ENCODE results near the gene ZNF135. TPM values are rescaled to one million over a fixed set of nuclear protein-coding genes. Genes with fewer than 3 reads are reported as not detected.

Gene ZNF135
- total and polyA plus RNA-seq, 4 donors = 2.2 to 13.5 (median 3.5) TPM

GRCh38 chr19:58042495-58043340 lies 16.4 kb upstream of the ZNF135 start:
- DNase-seq (peak in 1 of 3 donors; percentile 20), ATAC-seq (ENCODE audit: insufficient read depth, low FRiP score) (no peak)
- H3K27me3 ChIP-seq (ENCODE audit: control insufficient read depth in 3 of 3, insufficient read depth in 3 of 3, low read length in 2 of 3) = no peaks in the 10 kb centered on the region
- TF ChIP-seq CTCF (IDR thresholded peaks at IDR 0.05; ENCODE audit: control extremely low read depth, extremely low read depth) = no peak
- 42 to 49% methylated on average over 54 of the region's 54 CpGs for WGBS, 2 donors
- peaks cover 0 to 10% (median 2%) of the 10 kb centered on the region in 5 donors for H3K4me1 ChIP-seq (ENCODE audit: control insufficient read depth in 5 of 5, insufficient read depth in 5 of 5, low read length in 5 of 5)
- H3K9me3 ChIP-seq (ENCODE audit: control insufficient read depth in 4 of 4, insufficient read depth in 3 of 4, low read length in 3 of 4) = peaks cover 0 to 81% (median 4%) of the 10 kb centered on the region in 4 donors
- H3K27ac ChIP-seq (ENCODE audit: low read depth in 1 of 2, low read length in 1 of 2) = no peak overlapping the region
- no peaks in the 10 kb centered on the region for H3K36me3 ChIP-seq (ENCODE audit: control insufficient read depth in 4 of 4, insufficient read depth in 4 of 4, low read length in 4 of 4)
- H3K4me3 ChIP-seq = no peak overlapping the region
- H3K9ac ChIP-seq (ENCODE audit: insufficient read depth in 1 of 2, low read length in 2 of 2) = no peak overlapping the region

GRCh38 chr19:58044391-58044790 lies 14.7 kb upstream of the ZNF135 start:
- H3K36me3 ChIP-seq (ENCODE audit: control insufficient read depth in 4 of 4, insufficient read depth in 4 of 4, low read length in 4 of 4) = no peaks in the 10 kb centered on the region
- TF ChIP-seq CTCF (IDR thresholded peaks at IDR 0.05; ENCODE audit: control extremely low read depth, extremely low read depth) = no peak
- no peak overlapping the region for H3K27ac ChIP-seq (ENCODE audit: low read depth in 1 of 2, low read length in 1 of 2)
- no peak for DNase-seq
- H3K27me3 ChIP-seq (ENCODE audit: control insufficient read depth in 3 of 3, insufficient read depth in 3 of 3, low read length in 2 of 3) = no peaks in the 10 kb centered on the region
- peaks cover 0 to 77% (median 5%) of the 10 kb centered on the region in 4 donors for H3K9me3 ChIP-seq (ENCODE audit: control insufficient read depth in 4 of 4, insufficient read depth in 3 of 4, low read length in 3 of 4)
- 56 to 82% methylated on average over 40 to 42 of the region's 42 CpGs for WGBS, 2 donors
- no peak overlapping the region for H3K4me3 ChIP-seq
- H3K4me1 ChIP-seq (ENCODE audit: control insufficient read depth in 5 of 5, insufficient read depth in 5 of 5, low read length in 5 of 5) = no peaks in the 10 kb centered on the region
- H3K9ac ChIP-seq (ENCODE audit: insufficient read depth in 1 of 2, low read length in 2 of 2) = no peak overlapping the region
- no peak for ATAC-seq (ENCODE audit: insufficient read depth, low FRiP score)

DNA sequence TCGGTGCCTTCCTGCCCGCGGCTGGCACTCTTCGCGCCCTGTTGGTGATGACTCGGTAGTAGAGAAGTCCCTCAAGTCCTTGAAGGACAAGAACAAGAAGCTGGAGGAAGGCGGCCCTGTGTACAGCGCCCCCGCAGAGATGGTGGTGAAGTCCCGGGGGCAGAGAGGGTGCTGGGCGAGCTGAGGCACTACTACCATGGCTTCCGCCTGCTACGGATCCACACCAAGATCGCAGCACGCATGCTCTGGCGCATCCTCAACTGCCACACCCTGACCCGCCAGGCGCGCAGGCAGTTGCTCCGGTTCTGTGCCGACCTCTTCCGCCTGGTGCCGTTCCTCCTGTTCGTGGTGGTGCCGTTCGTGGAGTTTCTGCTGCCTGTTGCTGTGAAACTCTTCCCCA lies 14.2 kb upstream of the ZNF135 start:
- peaks cover 0 to 79% (median 8%) of the 10 kb centered on the region in 4 donors for H3K9me3 ChIP-seq (ENCODE audit: control insufficient read depth in 4 of 4, insufficient read depth in 3 of 4, low read length in 3 of 4)
- ATAC-seq (ENCODE audit: insufficient read depth, low FRiP score) = no peak
- 92 to 96% methylated on average over 26 of the region's 26 CpGs for WGBS, 2 donors

More for the DNA sequence above, 14.2 kb upstream of the ZNF135 start:
- no peaks in the 10 kb centered on the region for H3K4me1 ChIP-seq (ENCODE audit: control insufficient read depth in 5 of 5, insufficient read depth in 5 of 5, low read length in 5 of 5)
- no peaks in the 10 kb centered on the region for H3K27me3 ChIP-seq (ENCODE audit: control insufficient read depth in 3 of 3, insufficient read depth in 3 of 3, low read length in 2 of 3)
- DNase-seq = no peak
- H3K9ac ChIP-seq (ENCODE audit: insufficient read depth in 1 of 2, low read length in 2 of 2) = no peak overlapping the region
- no peak overlapping the region for H3K27ac ChIP-seq (ENCODE audit: low read depth in 1 of 2, low read length in 1 of 2)
- no peak overlapping the region for H3K4me3 ChIP-seq
- no peaks in the 10 kb centered on the region for H3K36me3 ChIP-seq (ENCODE audit: control insufficient read depth in 4 of 4, insufficient read depth in 4 of 4, low read length in 4 of 4)
- no peak for TF ChIP-seq CTCF (IDR thresholded peaks at IDR 0.05; ENCODE audit: control extremely low read depth, extremely low read depth)
